ENCODE measurements around the gene PACS2.
"Not testable (repeated sequence)": the region's sequence is repeated elsewhere in the genome, so short reads cannot be mapped to it uniquely, and the experiment has no call there.

The PACS2 gene

GRCh38 chr14:105334383-105335230, 20.1 kb downstream of the PACS2 start:
- DNase-seq: no peak

- DNase-seq: not testable (repeated sequence)
These were observed 20.6 kb downstream of the PACS2 start for GRCh38 chr14:105335231-105335542.

GRCh38 chr14:105335735-105336476, 21.4 kb downstream of the PACS2 start:
- DNase-seq: no peak

- no peak for DNase-seq
These were observed 22.1 kb downstream of the PACS2 start for GRCh38 chr14:105336477-105337287.

GRCh38 chr14:105337433-105337832, 22.9 kb downstream of the PACS2 start:
- DNase-seq: no peak

GRCh38 chr14:105337966-105338741, 23.6 kb downstream of the PACS2 start:
- peak; percentile 49 for DNase-seq

GRCh38 chr14:105340821-105341733, 26.5 kb downstream of the PACS2 start:
- DNase-seq: peak; percentile 50

- no peak for DNase-seq
These were observed 28.6 kb downstream of the PACS2 start for GRCh38 chr14:105343194-105343593.

GRCh38 chr14:105346200-105346533, 31.6 kb downstream of the PACS2 start:
- DNase-seq: no peak

- no peak for DNase-seq
These were observed 32.5 kb downstream of the PACS2 start for GRCh38 chr14:105346876-105347586.

GRCh38 chr14:105347587-105347968, 33.0 kb downstream of the PACS2 start:
- DNase-seq: no peak

- no peak for DNase-seq
These were observed 33.8 kb downstream of the PACS2 start for GRCh38 chr14:105348169-105348944.

GRCh38 chr14:105348945-105349699, 34.6 kb downstream of the PACS2 start:
- DNase-seq: no peak

GRCh38 chr14:105349992-105350391, 35.4 kb downstream of the PACS2 start:
- no peak for DNase-seq

- DNase-seq: no peak
These were observed 36.1 kb downstream of the PACS2 start for GRCh38 chr14:105350450-105351244.

GRCh38 chr14:105351410-105351809, 36.9 kb downstream of the PACS2 start:
- no peak for DNase-seq

GRCh38 chr14:105351920-105352851, 37.6 kb downstream of the PACS2 start:
- peak; percentile 95 for DNase-seq
